Gastroesophageal sphincter (tissue), 4 donors: ENCODE results near the gene KCTD3. TPM values are rescaled to one million over a fixed set of nuclear protein-coding genes. Genes with fewer than 3 reads are reported as not detected.

Experiments used
- ATAC-seq: fragments of 150-250 bp; one replicate; pipeline ENCODE4 v1.9.1; 2016; ENCODE audit warnings: mild to moderate bottlenecking, moderate library complexity
- H3K27ac ChIP-seq, 4 donors: fragments of 200-600 bp; sonication (generic) in 3 of 4; 1 replicate in 3 of 4; 2 replicates in 1 of 4; pipeline ENCODE4 v1.5.1; 2016 to 2019
- H3K27me3 ChIP-seq: fragments of 200-600 bp; sonication (generic); one replicate; pipeline ENCODE4 v1.5.1; 2019
- H3K36me3 ChIP-seq, 2 donors: fragments of 200-600 bp; sonication (generic); one replicate each; pipeline ENCODE4 v1.5.1; 2019; ENCODE audit warnings: control low read depth in 1 of 2
- H3K4me1 ChIP-seq, 3 donors: fragments of 200-600 bp; sonication (generic); 1 replicate in 2 of 3; 2 replicates in 1 of 3; pipeline ENCODE4 v1.5.1; 2016 to 2019; ENCODE audit warnings: control low read depth in 2 of 3
- H3K4me3 ChIP-seq, 2 donors: fragments of 200-600 bp; sonication (generic); one replicate each; pipeline ENCODE4 v1.5.1; 2019; ENCODE audit warnings: mild to moderate bottlenecking in 1 of 2, moderate library complexity in 1 of 2
- H3K9me3 ChIP-seq, 3 donors: fragments of 200-600 bp; sonication (generic); one replicate each; pipeline ENCODE4 v1.5.1; 2017 to 2019; ENCODE audit warnings: control low read depth in 2 of 3
- EP300 ChIP-seq: sonication (generic); formaldehyde crosslinking; IDR thresholded peaks from one replicate; pipeline ENCODE4 v1.6.1; 2017; ENCODE audit warnings: antibody characterized with exemption, mild to moderate bottlenecking
- POLR2A ChIP-seq, 2 donors: fragments of 450-650 bp; IDR thresholded peaks; one replicate each; pipeline ENCODE4 v1.6.1; 2017; ENCODE audit warnings: antibody characterized with exemption in 2 of 2, mild to moderate bottlenecking in 2 of 2, moderate library complexity in 1 of 2
- POLR2AphosphoS5 ChIP-seq: sonication (generic); formaldehyde crosslinking; IDR thresholded peaks from one replicate; pipeline ENCODE4 v1.6.1; 2017; ENCODE audit warnings: antibody characterized with exemption
- WGBS, 2 donors: methylation state at CpG; one replicate each; pipeline ENCODE4 v1.1.5; 2018; ENCODE audit warnings: low coverage in 1 of 2; 5-methylcytosine and 5-hydroxymethylcytosine counted together
- total RNA-seq, 4 donors: library from RNA; depleted of rRNA; stranded (reverse); fragments of >200 nt; gene quantifications; one replicate each; pipeline ENCODE4 v1.1.0, GENCODE V29; 2016
- TF ChIP-seq, protein P1 (sequence below), 4 experiments: fragments of 200-600 bp in 2 of 4; fragments of 450-650 bp in 2 of 4; sonication (generic) in 1 of 4; IDR thresholded peaks; one replicate each; pipeline ENCODE4 v1.5.1; 2017 to 2019; ENCODE audit warnings: antibody characterized with exemption in 4 of 4, mild to moderate bottlenecking in 2 of 4, moderate library complexity in 2 of 4

The KCTD3 gene
- total RNA-seq, 4 donors from 2014 or later = 67.9 to 77.3 (median 73.9) TPM

DNA sequence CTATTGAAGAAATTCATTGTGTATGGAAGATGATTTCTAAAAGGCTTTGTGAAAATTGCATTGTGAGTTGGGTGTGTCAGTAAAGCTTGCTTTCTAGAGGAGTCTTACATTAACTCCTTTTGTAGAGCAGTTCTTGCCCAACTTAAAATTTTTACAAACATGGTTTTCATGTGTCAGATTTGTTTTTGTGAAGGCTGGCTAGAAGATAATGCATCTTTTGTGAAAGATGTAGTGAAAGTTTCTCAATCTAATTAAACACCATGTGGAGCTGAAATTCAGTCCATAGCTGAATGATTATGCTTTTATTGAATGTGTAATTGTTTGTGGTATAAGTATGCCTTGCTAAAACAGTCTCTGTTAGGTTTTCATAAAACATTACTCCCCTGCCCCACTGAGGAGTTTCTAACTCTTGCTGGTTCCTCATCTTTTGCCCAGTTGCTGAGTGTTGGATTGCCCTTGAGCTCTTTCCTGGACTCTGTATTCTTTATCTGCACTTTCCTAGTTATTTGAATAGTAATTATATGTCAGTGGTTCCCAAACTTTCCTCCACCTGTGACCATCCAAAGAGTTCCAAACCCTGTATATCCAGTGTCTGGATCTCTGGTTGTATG is 38.0 kb downstream of the KCTD3 start:
- no peak for ATAC-seq
- no peak overlapping the region for H3K4me3 ChIP-seq
- TF ChIP-seq, protein P1, sequence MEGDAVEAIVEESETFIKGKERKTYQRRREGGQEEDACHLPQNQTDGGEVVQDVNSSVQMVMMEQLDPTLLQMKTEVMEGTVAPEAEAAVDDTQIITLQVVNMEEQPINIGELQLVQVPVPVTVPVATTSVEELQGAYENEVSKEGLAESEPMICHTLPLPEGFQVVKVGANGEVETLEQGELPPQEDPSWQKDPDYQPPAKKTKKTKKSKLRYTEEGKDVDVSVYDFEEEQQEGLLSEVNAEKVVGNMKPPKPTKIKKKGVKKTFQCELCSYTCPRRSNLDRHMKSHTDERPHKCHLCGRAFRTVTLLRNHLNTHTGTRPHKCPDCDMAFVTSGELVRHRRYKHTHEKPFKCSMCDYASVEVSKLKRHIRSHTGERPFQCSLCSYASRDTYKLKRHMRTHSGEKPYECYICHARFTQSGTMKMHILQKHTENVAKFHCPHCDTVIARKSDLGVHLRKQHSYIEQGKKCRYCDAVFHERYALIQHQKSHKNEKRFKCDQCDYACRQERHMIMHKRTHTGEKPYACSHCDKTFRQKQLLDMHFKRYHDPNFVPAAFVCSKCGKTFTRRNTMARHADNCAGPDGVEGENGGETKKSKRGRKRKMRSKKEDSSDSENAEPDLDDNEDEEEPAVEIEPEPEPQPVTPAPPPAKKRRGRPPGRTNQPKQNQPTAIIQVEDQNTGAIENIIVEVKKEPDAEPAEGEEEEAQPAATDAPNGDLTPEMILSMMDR (IDR thresholded peaks at IDR 0.05) = no peak
- TF ChIP-seq EP300 (no peak), POLR2A (IDR thresholded peaks at IDR 0.05) (no peak), POLR2AphosphoS5 (no peak)
- H3K27me3 ChIP-seq = no peaks in the 10 kb centered on the region
- H3K27ac ChIP-seq = no peak overlapping the region
- no peaks in the 10 kb centered on the region for H3K9me3 ChIP-seq
- peaks cover 0 to 40% (median 0%) of the 10 kb centered on the region in 3 donors for H3K4me1 ChIP-seq
- H3K36me3 ChIP-seq = peaks cover 0 to 44% of the 10 kb centered on the region in 2 donors

DNA sequence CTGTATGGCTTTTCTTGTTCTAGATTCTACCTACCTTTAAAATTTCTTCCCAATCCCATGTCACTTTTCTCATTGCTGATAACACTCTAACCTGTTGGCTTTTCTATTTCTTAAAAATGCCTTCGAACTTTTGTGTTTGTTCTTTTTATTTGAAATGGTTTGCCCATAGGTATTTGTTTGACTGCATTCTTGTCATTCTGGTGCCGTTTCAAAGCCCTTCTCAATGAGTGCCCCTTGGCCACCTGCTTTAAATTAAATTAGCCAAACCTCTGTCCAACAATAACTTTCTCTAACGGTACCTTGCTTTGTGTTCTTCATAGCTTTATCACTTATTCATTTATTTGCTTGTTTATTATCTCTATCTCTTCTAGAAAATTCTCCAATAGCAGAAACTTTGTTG is 38.9 kb downstream of the KCTD3 start:
- Histone ChIP-seq H3K4me1 (peaks cover 0 to 38% (median 0%) of the 10 kb centered on the region in 3 donors), H3K27me3 (no peaks in the 10 kb centered on the region), H3K4me3 (no peak overlapping the region), H3K27ac (no peak overlapping the region), H3K9me3 (no peaks in the 10 kb centered on the region), H3K36me3 (peaks cover 0 to 46% of the 10 kb centered on the region in 2 donors)
- 63 to 67% methylated on average over 3 of the region's 3 CpGs for WGBS, 2 donors
- no peak for ATAC-seq
- TF ChIP-seq, protein P1 (IDR thresholded peaks at IDR 0.05) = no peak
- TF ChIP-seq EP300 = no peak
- TF ChIP-seq POLR2AphosphoS5 = no peak
- TF ChIP-seq POLR2A (IDR thresholded peaks at IDR 0.05) = no peak

DNA sequence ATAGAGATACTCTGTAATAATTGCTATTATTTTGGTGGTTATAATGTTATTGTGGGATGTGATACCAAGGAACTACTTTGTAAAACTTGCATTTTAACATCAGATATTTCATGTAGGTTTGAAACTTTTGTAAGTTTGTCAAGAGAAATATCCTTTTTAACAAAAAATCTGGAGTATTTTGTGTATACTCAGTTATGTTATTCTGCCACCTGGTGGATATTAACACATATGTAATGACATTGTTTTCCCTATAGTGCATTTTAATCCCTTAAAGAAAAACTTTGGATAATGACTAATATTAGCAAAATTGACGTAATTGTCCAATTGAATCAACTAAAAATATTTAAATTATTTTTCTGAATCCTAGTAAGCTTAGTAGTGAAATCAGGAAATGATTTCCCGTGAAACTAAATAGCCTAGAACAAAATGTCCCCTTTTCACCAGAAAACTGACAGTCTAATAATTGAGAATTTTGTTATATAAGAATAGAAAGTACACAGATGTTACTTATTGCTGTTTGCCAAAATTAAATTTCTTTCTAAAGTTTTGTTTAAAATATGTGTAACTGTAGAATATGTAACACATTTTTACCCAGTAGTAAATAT is 39.6 kb downstream of the KCTD3 start:
- WGBS, 2 donors = 69 to 74% methylated on average over 2 of the region's 2 CpGs
- peaks cover 0 to 38% (median 0%) of the 10 kb centered on the region in 3 donors for H3K4me1 ChIP-seq
- H3K9me3 ChIP-seq = no peaks in the 10 kb centered on the region
- peaks cover 0 to 44% of the 10 kb centered on the region in 2 donors for H3K36me3 ChIP-seq
- no peaks in the 10 kb centered on the region for H3K27me3 ChIP-seq
- no peak for TF ChIP-seq EP300
- no peak for TF ChIP-seq POLR2A (IDR thresholded peaks at IDR 0.05)
- no peak for TF ChIP-seq POLR2AphosphoS5
- TF ChIP-seq, protein P1 (IDR thresholded peaks at IDR 0.05) = peak; percentile 20 to 43 (median 28)
- H3K4me3 ChIP-seq = no peak overlapping the region
- no peak for ATAC-seq
- H3K27ac ChIP-seq = no peak overlapping the region

DNA sequence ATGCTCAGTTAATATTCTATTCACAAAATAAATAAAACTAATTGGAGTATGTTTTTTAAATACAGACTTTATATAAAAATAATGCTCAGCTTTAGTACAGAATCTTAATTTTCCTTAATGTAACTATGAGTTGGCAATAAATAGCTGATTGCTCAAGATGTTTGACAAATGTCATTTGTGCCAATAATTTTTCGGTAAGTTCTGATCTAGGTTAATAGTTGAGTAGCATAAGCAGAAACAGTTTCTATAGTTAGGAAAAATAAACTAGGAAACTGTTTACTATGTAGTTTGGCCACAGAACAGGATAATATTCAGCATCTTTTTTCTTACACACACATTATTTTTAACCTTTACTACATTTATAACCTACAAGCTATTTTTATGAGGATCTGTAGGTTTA is 40.3 kb downstream of the KCTD3 start:
- TF ChIP-seq, protein P1 (IDR thresholded peaks at IDR 0.05) = no peak
- no peak for TF ChIP-seq POLR2AphosphoS5
- TF ChIP-seq POLR2A (IDR thresholded peaks at IDR 0.05) = no peak
- TF ChIP-seq EP300 = no peak
- WGBS, 2 donors = 81 to 82% methylated on average over 1 of the region's 1 CpG

DNA sequence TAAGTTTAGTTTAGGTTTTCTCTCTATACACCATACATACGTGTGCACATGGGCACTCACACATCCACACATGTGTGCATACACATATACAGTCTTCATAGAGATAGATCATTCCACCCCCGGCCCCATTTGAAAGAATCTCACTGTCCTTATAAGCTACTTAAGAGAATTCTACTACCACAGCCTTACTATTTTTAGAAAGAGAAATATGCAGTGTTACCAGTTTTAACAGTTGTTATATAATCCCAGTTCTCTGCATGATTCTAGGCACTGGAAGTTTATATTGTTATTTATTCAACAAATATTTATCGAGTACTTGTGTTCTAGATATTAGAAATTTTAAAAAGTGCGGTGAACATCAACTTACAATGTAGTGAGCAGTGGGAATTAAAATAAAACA is 41.5 kb downstream of the KCTD3 start:
- WGBS, 2 donors = 80 to 94% methylated on average over 3 to 4 of the region's 4 CpGs
- no peaks in the 10 kb centered on the region for H3K9me3 ChIP-seq
- H3K27ac ChIP-seq = no peak overlapping the region
- peaks cover 0 to 42% (median 2%) of the 10 kb centered on the region in 3 donors for H3K4me1 ChIP-seq
- TF ChIP-seq EP300 (no peak), POLR2AphosphoS5 (no peak), POLR2A (IDR thresholded peaks at IDR 0.05) (no peak)
- TF ChIP-seq, protein P1 (IDR thresholded peaks at IDR 0.05) = no peak
- peaks cover 0 to 49% of the 10 kb centered on the region in 2 donors for H3K36me3 ChIP-seq
- no peak for ATAC-seq
- H3K27me3 ChIP-seq = no peaks in the 10 kb centered on the region
- H3K4me3 ChIP-seq = no peak overlapping the region

More for the DNA sequence above, 40.3 kb downstream of the KCTD3 start:
- peaks cover 0 to 46% (median 2%) of the 10 kb centered on the region in 3 donors for H3K4me1 ChIP-seq
- H3K9me3 ChIP-seq = no peaks in the 10 kb centered on the region
- ATAC-seq = no peak
- no peak overlapping the region for H3K27ac ChIP-seq
- H3K36me3 ChIP-seq = peaks cover 0 to 43% of the 10 kb centered on the region in 2 donors
- no peaks in the 10 kb centered on the region for H3K27me3 ChIP-seq
- H3K4me3 ChIP-seq = no peak overlapping the region
